WTC11 (cell line): ENCODE measurements around the gene PGGT1B. TPM values are rescaled to one million over a fixed set of nuclear protein-coding genes. Genes with fewer than 3 reads are reported as not detected.

Experiments
- ELF4 ChIP-seq: sonication (generic); formaldehyde crosslinking; IDR thresholded peaks from 2 replicates; pipeline ENCODE4 v1.8.1; 2022; ENCODE audit warnings: low read depth, mild to moderate bottlenecking, moderate library complexity, missing genetic modification reagents
- EMX1 ChIP-seq: fragments of 250-450 bp; sonication (Bioruptor Pico); IDR thresholded peaks from 2 replicates; pipeline ENCODE4 v1.8.0; 2021; ENCODE audit warnings: mild to moderate bottlenecking
- GTF2I ChIP-seq: fragments of 250-450 bp; sonication (Bioruptor Pico); conservative IDR thresholded peaks from 2 replicates; pipeline ENCODE4 v1.4.0; 2021; ENCODE audit warnings: mild to moderate bottlenecking
- KAT7 ChIP-seq: sonication (generic); formaldehyde crosslinking; IDR thresholded peaks from 2 replicates; pipeline ENCODE4 v1.8.1; 2023; ENCODE audit warnings: missing genetic modification reagents, mild to moderate bottlenecking, borderline replicate concordance
- MXD4 ChIP-seq: fragments of 250-450 bp; sonication (Bioruptor Pico); IDR thresholded peaks from 2 replicates; pipeline ENCODE4 v1.8.0; 2021; ENCODE audit warnings: mild to moderate bottlenecking, moderate library complexity, borderline replicate concordance
- NFATC4 ChIP-seq: fragments of 250-450 bp; sonication (Bioruptor Pico); IDR thresholded peaks from 2 replicates; pipeline ENCODE4 v1.9.0; 2021; ENCODE audit warnings: mild to moderate bottlenecking
- NR1H2 ChIP-seq: sonication (generic); formaldehyde crosslinking; IDR thresholded peaks from 2 replicates; pipeline ENCODE4 v1.9.0; 2021; ENCODE audit warnings: mild to moderate bottlenecking, moderate library complexity, missing genetic modification reagents
- NR2C2 ChIP-seq: sonication (generic); formaldehyde crosslinking; IDR thresholded peaks from 2 replicates; pipeline ENCODE4 v1.8.0; 2022; ENCODE audit warnings: mild to moderate bottlenecking, missing genetic modification reagents
- RELA ChIP-seq: sonication (generic); formaldehyde crosslinking; IDR thresholded peaks from 2 replicates; pipeline ENCODE4 v1.8.1; 2022; ENCODE audit warnings: missing genetic modification reagents, mild to moderate bottlenecking, borderline replicate concordance
- SMAD3 ChIP-seq: sonication (generic); formaldehyde crosslinking; IDR thresholded peaks from 2 replicates; pipeline ENCODE4 v1.8.0; 2022; ENCODE audit warnings: missing genetic modification reagents, mild to moderate bottlenecking, borderline replicate concordance
- SMAD4 ChIP-seq: sonication (generic); formaldehyde crosslinking; IDR thresholded peaks from 2 replicates; pipeline ENCODE4 v1.8.0; 2022; ENCODE audit warnings: mild to moderate bottlenecking, missing genetic modification reagents
- TEAD1 ChIP-seq: sonication (generic); formaldehyde crosslinking; IDR thresholded peaks from 2 replicates; pipeline ENCODE4 v1.8.0; 2022; ENCODE audit warnings: mild to moderate bottlenecking, missing genetic modification reagents
- TEAD4 ChIP-seq: sonication (generic); formaldehyde crosslinking; IDR thresholded peaks from 2 replicates; pipeline ENCODE4 v1.8.0; 2022; ENCODE audit warnings: mild to moderate bottlenecking, missing genetic modification reagents
- ZNF232 ChIP-seq: sonication (generic); formaldehyde crosslinking; IDR thresholded peaks from 2 replicates; pipeline ENCODE4 v1.8.0; 2022; ENCODE audit warnings: mild to moderate bottlenecking, missing genetic modification reagents
- ZNF317 ChIP-seq: sonication (generic); formaldehyde crosslinking; IDR thresholded peaks from 2 replicates; pipeline ENCODE4 v1.8.1; 2023; ENCODE audit warnings: low read depth, mild to moderate bottlenecking, moderate library complexity, missing genetic modification reagents, borderline replicate concordance
- total RNA-seq: library from RNA; stranded (reverse); gene quantifications from 3 replicates; pipeline ENCODE4 v1.2.3, GENCODE V29; 2021
- TF ChIP-seq, protein P1 (sequence below): fragments of 250-450 bp; sonication (Bioruptor Pico); IDR thresholded peaks from 2 replicates; pipeline ENCODE4 v1.9.0; 2021; ENCODE audit warnings: moderate library complexity, mild to moderate bottlenecking, inconsistent platforms, borderline replicate concordance
- TF ChIP-seq, protein P2 (sequence below): sonication (generic); formaldehyde crosslinking; IDR thresholded peaks from 2 replicates; pipeline ENCODE4 v1.8.1; 2022; ENCODE audit warnings: mild to moderate bottlenecking, missing genetic modification reagents, moderate library complexity, borderline replicate concordance
- TF ChIP-seq, protein P3 (sequence below): sonication (generic); formaldehyde crosslinking; IDR thresholded peaks from 2 replicates; pipeline ENCODE4 v1.8.1; 2023; ENCODE audit warnings: mild to moderate bottlenecking, missing genetic modification reagents, moderate library complexity
- TF ChIP-seq, protein P4 (sequence below): fragments of 250-450 bp; sonication (Bioruptor Pico); conservative IDR thresholded peaks from 2 replicates; pipeline ENCODE4 v1.9.0; 2021; ENCODE audit warnings: mild to moderate bottlenecking
- TF ChIP-seq, protein P5 (sequence below): sonication (generic); formaldehyde crosslinking; IDR thresholded peaks from 2 replicates; pipeline ENCODE4 v1.8.1; 2022; ENCODE audit warnings: low read depth, mild to moderate bottlenecking, moderate library complexity, missing genetic modification reagents, borderline replicate concordance
- TF ChIP-seq, protein P6 (sequence below): fragments of 250-450 bp; sonication (Bioruptor Pico); IDR thresholded peaks from 2 replicates; pipeline ENCODE4 v1.8.0; 2021; ENCODE audit warnings: mild to moderate bottlenecking
- TF ChIP-seq, protein P7 (sequence below): sonication (generic); formaldehyde crosslinking; IDR thresholded peaks from 2 replicates; pipeline ENCODE4 v1.8.1; 2023; ENCODE audit warnings: mild to moderate bottlenecking, moderate library complexity, missing genetic modification reagents
- TF ChIP-seq, protein P8 (sequence below): sonication (generic); formaldehyde crosslinking; IDR thresholded peaks from 2 replicates; pipeline ENCODE4 v1.8.1; 2022; ENCODE audit warnings: missing genetic modification reagents, borderline replicate concordance
- TF ChIP-seq, protein P9 (sequence below): sonication (generic); formaldehyde crosslinking; IDR thresholded peaks from 2 replicates; pipeline ENCODE4 v1.8.0; 2022; ENCODE audit warnings: mild to moderate bottlenecking, missing genetic modification reagents
- TF ChIP-seq, protein P10 (sequence below): sonication (generic); formaldehyde crosslinking; IDR thresholded peaks from 2 replicates; pipeline ENCODE4 v1.8.1; 2022; ENCODE audit warnings: mild to moderate bottlenecking, moderate library complexity, missing genetic modification reagents
- TF ChIP-seq, protein P11 (sequence below): sonication (generic); formaldehyde crosslinking; conservative IDR thresholded peaks from 2 replicates; pipeline ENCODE4 v1.8.1; 2022; ENCODE audit warnings: mild to moderate bottlenecking, missing genetic modification reagents

Gene PGGT1B
- total RNA-seq, 1 experiment from 2014 or later, result 43.0 TPM

DNA sequence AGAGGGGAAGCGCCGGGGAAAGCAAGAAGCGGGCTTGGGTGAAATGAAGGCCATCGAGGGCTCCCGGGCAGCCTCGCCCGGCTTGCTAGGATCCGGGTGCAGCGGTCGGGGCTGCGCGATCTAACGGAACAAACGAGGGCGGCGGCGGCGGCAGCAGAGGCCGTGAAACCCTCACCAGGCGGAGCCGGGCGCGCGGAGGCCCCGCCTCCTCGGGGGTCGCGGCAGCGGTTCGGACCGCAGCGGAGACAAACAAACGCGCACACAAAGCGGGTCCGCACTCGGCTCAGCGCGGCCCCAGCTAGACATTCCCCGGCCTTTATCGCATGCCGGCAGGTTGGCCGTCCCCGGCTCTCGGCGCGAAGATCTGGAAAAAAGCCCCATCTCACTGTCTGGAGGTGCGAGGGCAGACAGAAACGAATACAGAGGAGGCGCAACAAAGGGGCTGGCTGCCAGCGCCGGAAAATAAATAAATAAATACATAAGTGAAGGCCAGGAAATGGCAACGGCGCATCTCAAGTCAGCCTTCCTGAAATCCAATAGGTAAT lies 82.4 kb downstream of the PGGT1B start (continued):
- TF ChIP-seq, protein P1, sequence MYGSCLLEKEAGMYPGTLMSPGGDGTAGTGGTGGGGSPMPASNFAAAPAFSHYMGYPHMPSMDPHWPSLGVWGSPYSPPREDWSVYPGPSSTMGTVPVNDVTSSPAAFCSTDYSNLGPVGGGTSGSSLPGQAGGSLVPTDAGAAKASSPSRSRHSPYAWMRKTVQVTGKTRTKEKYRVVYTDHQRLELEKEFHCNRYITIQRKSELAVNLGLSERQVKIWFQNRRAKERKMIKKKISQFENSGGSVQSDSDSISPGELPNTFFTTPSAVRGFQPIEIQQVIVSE (CRISPR knock-in tag), result no peak
- TF ChIP-seq GTF2I (CRISPR knock-in tag) (no peak), TEAD1 (no peak; the same call in 1 of the 2 replicates), ZNF232 (CRISPR knock-in tag) (peak; percentile 76; the same call in 1 of the 2 replicates), NR2C2 (CRISPR knock-in tag) (no peak), MXD4 (CRISPR knock-in tag) (no peak), NFATC4 (no peak), ELF4 (no peak), KAT7 (CRISPR knock-in tag) (no peak), TEAD4 (CRISPR knock-in tag) (no peak), NR1H2 (CRISPR knock-in tag) (no peak), SMAD3 (CRISPR knock-in tag) (peak; percentile 54; the same call in 1 of the 2 replicates), RELA (CRISPR knock-in tag) (no peak), ZNF317 (CRISPR knock-in tag) (no peak), EMX1 (CRISPR knock-in tag) (no peak), SMAD4 (CRISPR knock-in tag) (no peak)
- TF ChIP-seq, protein P2, sequence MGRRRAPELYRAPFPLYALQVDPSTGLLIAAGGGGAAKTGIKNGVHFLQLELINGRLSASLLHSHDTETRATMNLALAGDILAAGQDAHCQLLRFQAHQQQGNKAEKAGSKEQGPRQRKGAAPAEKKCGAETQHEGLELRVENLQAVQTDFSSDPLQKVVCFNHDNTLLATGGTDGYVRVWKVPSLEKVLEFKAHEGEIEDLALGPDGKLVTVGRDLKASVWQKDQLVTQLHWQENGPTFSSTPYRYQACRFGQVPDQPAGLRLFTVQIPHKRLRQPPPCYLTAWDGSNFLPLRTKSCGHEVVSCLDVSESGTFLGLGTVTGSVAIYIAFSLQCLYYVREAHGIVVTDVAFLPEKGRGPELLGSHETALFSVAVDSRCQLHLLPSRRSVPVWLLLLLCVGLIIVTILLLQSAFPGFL, result no peak
- TF ChIP-seq, protein P3, sequence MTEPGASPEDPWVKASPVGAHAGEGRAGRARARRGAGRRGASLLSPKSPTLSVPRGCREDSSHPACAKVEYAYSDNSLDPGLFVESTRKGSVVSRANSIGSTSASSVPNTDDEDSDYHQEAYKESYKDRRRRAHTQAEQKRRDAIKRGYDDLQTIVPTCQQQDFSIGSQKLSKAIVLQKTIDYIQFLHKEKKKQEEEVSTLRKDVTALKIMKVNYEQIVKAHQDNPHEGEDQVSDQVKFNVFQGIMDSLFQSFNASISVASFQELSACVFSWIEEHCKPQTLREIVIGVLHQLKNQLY, result no peak
- TF ChIP-seq, protein P4, sequence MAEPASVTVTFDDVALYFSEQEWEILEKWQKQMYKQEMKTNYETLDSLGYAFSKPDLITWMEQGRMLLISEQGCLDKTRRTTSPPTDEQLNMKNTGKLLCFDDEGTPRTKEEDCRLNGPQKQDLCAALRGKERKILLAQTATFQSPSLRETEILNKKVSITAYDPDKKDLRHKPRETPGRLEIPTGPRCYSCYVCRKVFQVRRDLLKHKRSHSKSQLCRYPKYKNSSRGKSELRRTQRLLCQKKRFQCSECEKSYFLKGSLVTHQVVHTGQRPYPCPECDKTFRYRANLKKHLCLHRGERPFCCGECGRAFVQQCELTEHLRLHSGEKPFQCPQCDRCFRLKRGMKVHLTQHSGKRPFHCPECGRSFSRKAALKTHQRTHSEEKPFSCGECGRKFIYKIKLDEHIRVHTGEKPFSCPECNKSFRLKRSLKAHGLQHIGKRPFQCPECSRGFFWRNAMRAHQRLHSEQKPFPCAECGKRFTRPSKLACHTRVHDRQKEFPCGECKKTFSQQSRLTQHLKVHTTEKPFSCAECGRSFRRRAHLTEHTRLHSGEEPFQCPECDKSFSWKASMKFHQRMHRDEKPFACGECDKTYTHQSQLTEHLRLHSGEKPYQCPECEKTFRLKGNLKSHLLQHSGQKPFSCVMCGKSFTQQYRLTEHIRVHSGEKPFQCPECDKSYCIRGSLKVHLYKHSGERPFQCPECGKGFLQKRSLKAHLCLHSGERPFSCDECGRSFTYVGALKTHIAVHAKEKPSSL (CRISPR knock-in tag), result no peak
- TF ChIP-seq, protein P5, sequence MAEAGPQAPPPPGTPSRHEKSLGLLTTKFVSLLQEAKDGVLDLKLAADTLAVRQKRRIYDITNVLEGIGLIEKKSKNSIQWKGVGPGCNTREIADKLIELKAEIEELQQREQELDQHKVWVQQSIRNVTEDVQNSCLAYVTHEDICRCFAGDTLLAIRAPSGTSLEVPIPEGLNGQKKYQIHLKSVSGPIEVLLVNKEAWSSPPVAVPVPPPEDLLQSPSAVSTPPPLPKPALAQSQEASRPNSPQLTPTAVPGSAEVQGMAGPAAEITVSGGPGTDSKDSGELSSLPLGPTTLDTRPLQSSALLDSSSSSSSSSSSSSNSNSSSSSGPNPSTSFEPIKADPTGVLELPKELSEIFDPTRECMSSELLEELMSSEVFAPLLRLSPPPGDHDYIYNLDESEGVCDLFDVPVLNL, result no peak
- TF ChIP-seq, protein P6, sequence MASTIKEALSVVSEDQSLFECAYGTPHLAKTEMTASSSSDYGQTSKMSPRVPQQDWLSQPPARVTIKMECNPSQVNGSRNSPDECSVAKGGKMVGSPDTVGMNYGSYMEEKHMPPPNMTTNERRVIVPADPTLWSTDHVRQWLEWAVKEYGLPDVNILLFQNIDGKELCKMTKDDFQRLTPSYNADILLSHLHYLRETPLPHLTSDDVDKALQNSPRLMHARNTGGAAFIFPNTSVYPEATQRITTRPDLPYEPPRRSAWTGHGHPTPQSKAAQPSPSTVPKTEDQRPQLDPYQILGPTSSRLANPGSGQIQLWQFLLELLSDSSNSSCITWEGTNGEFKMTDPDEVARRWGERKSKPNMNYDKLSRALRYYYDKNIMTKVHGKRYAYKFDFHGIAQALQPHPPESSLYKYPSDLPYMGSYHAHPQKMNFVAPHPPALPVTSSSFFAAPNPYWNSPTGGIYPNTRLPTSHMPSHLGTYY (CRISPR knock-in tag), result no peak
- TF ChIP-seq, protein P7, sequence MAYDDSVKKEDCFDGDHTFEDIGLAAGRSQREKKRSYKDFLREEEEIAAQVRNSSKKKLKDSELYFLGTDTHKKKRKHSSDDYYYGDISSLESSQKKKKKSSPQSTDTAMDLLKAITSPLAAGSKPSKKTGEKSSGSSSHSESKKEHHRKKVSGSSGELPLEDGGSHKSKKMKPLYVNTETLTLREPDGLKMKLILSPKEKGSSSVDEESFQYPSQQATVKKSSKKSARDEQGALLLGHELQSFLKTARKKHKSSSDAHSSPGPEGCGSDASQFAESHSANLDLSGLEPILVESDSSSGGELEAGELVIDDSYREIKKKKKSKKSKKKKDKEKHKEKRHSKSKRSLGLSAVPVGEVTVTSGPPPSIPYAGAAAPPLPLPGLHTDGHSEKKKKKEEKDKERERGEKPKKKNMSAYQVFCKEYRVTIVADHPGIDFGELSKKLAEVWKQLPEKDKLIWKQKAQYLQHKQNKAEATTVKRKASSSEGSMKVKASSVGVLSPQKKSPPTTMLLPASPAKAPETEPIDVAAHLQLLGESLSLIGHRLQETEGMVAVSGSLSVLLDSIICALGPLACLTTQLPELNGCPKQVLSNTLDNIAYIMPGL (CRISPR knock-in tag), result peak; percentile 62; the same call in 1 of the 2 replicates
- TF ChIP-seq, protein P8, sequence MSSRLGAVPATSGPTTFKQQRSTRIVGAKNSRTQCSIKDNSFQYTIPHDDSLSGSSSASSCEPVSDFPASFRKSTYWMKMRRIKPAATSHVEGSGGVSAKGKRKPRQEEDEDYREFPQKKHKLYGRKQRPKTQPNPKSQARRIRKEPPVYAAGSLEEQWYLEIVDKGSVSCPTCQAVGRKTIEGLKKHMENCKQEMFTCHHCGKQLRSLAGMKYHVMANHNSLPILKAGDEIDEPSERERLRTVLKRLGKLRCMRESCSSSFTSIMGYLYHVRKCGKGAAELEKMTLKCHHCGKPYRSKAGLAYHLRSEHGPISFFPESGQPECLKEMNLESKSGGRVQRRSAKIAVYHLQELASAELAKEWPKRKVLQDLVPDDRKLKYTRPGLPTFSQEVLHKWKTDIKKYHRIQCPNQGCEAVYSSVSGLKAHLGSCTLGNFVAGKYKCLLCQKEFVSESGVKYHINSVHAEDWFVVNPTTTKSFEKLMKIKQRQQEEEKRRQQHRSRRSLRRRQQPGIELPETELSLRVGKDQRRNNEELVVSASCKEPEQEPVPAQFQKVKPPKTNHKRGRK (CRISPR knock-in tag), result no peak
- TF ChIP-seq, protein P9, sequence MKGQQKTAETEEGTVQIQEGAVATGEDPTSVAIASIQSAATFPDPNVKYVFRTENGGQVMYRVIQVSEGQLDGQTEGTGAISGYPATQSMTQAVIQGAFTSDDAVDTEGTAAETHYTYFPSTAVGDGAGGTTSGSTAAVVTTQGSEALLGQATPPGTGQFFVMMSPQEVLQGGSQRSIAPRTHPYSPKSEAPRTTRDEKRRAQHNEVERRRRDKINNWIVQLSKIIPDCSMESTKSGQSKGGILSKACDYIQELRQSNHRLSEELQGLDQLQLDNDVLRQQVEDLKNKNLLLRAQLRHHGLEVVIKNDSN, result no peak
- TF ChIP-seq, protein P10, sequence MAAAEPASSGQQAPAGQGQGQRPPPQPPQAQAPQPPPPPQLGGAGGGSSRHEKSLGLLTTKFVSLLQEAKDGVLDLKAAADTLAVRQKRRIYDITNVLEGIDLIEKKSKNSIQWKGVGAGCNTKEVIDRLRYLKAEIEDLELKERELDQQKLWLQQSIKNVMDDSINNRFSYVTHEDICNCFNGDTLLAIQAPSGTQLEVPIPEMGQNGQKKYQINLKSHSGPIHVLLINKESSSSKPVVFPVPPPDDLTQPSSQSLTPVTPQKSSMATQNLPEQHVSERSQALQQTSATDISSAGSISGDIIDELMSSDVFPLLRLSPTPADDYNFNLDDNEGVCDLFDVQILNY (CRISPR knock-in tag), result peak; percentile 58; the same call in 1 of the 2 replicates
- TF ChIP-seq, protein P11, sequence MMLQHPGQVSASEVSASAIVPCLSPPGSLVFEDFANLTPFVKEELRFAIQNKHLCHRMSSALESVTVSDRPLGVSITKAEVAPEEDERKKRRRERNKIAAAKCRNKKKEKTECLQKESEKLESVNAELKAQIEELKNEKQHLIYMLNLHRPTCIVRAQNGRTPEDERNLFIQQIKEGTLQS (CRISPR knock-in tag), result no peak
